Heart left ventricle (tissue), 13 donors: Measurements from ENCODE around the gene AKAP6.

ENCODE experiments used
- CTCF ChIP-seq, 12 donors: fragments of 200-600 bp; sonication (generic) in 4 of 12; IDR thresholded peaks; one replicate each; pipeline versions ENCODE4 v1.5.0 to v1.8.0; 2018 to 2022; ENCODE audit warnings: antibody characterized with exemption in 12 of 12, mild to moderate bottlenecking in 5 of 12
- POLR2A ChIP-seq, 2 donors: fragments of 450-650 bp; IDR thresholded peaks; one replicate each; pipeline ENCODE4 v1.6.1; 2017; ENCODE audit warnings: antibody characterized with exemption in 2 of 2, mild to moderate bottlenecking in 2 of 2, moderate library complexity in 2 of 2
- donor health status: ischemic (EF 13 %, LVEDD 7.1; RV severe dilation, severe dysfunction).
- donor health status: DM: no; HTN: yes; CAD: no.
- donor health status: DM: no; HTN: no; CAD: no.
- donor health status: ischemic (EF 25% LVEDD 6.9; RV normal size, moderate dysfunction).
- donor health status: ischemic (EF 25% LVEDD 5.7; RV mildly dilated, moderate dysfunction).
- donor health status: ischemic (EF 35%, LVEDD 5.7; RV mildly dilated, moderate dysfunction).
- donor health status: nonischemic (EF 11% LVEDD 7.7; RV severe dilation, severe dysfunction).
- donor health status: DM: yes; HTN: yes; CAD: no.
- donor health status: PGD.
- donor health status: ischemic (EF 29% LVEDD 5.4; RV normal size, mild dysfunction).
- donor health status: nonischemic (EF 23%, LVEDD 6.1; RV moderate dilation, normal function).

- TF ChIP-seq POLR2A (IDR thresholded peaks at IDR 0.05) (no peak), CTCF (IDR thresholded peaks at IDR 0.05) (no peak)
These were observed 493.0 kb downstream of the AKAP6 start for GRCh38 chr14:32821964-32822653.
